PC-9 (cell line): Measurements from ENCODE around the gene SLC25A51. TPM values are rescaled to one million over a fixed set of nuclear protein-coding genes. Genes with fewer than 3 reads are reported as not detected.

Experiments used
- BruUV-seq: library from RNA; stranded (reverse); fragments of 400-500 nt; replicated peaks from 2 replicates; lab custom pipeline; 2021; lab: Mats Ljungman, UMichigan
- CTCF ChIA-PET: fragments of 300-600 bp; sonication (Branson Sonifier 250); formaldehyde crosslinking; loops from one replicate; lab custom pipeline; 2022; ENCODE audit warnings: antibody characterized with exemption; lab: Charles Lee
- POLR2A ChIA-PET: fragments of 300-600 bp; sonication (Branson Sonifier 250); formaldehyde crosslinking; loops from one replicate; lab custom pipeline; 2022; ENCODE audit warnings: antibody characterized with exemption; ENCODE audit not compliant: unreplicated experiment; lab: Charles Lee
- DNase-seq, 2 experiments: peaks; one replicate each; pipeline versions ENCODE4 v3.0.0 to v3.0.0-alpha.2; 2015 to 2022; ENCODE audit warnings: mixed read lengths in 1 of 2
- H2AFZ ChIP-seq: fragments of 200-600 bp; sonication (generic); 2 replicates; pipeline ENCODE4 v1.8.1; 2017; ENCODE audit warnings: antibody characterized with exemption
- H3F3A ChIP-seq: fragments of 200-600 bp; sonication (generic); 2 replicates; pipeline ENCODE4 v1.8.1; 2017; ENCODE audit warnings: antibody characterized with exemption, mild to moderate bottlenecking, low read depth; ENCODE audit not compliant: insufficient read depth
- H3K27ac ChIP-seq: fragments of 200-600 bp; sonication (generic); 2 replicates; pipeline ENCODE4 v1.6.1; 2016; ENCODE audit warnings: mixed run types
- H3K27me3 ChIP-seq: fragments of 200-600 bp; sonication (generic); 2 replicates; pipeline ENCODE4 v1.6.1; 2016; ENCODE audit warnings: low read depth, mixed run types; ENCODE audit not compliant: insufficient read depth
- H3K36me3 ChIP-seq: fragments of 200-600 bp; sonication (generic); 2 replicates; pipeline ENCODE4 v1.6.1; 2016; ENCODE audit warnings: low read depth, mixed run types
- H3K4me1 ChIP-seq: fragments of 200-600 bp; sonication (generic); replicated peaks from 2 replicates; pipeline ENCODE4 v1.6.1; 2016; ENCODE audit warnings: mixed run types; ENCODE audit not compliant: insufficient read depth
- H3K4me2 ChIP-seq: fragments of 200-600 bp; sonication (generic); 2 replicates; pipeline ENCODE4 v1.6.1; 2017; ENCODE audit warnings: mixed run types
- H3K4me3 ChIP-seq: fragments of 200-600 bp; sonication (generic); 2 replicates; pipeline ENCODE4 v1.6.1; 2016; ENCODE audit warnings: mixed run types
- H3K79me2 ChIP-seq: fragments of 200-600 bp; sonication (generic); 2 replicates; pipeline ENCODE4 v1.6.1; 2017; ENCODE audit warnings: low read depth, mixed run types
- H3K9me2 ChIP-seq: fragments of 200-600 bp; sonication (generic); 2 replicates; pipeline ENCODE4 v1.8.1; 2017; ENCODE audit warnings: mild to moderate bottlenecking; ENCODE audit not compliant: insufficient read depth
- H3K9me3 ChIP-seq: fragments of 200-600 bp; sonication (generic); 2 replicates; pipeline ENCODE4 v1.8.1; 2016; ENCODE audit warnings: low read depth; ENCODE audit not compliant: insufficient read depth
- H4K20me1 ChIP-seq: fragments of 200-600 bp; sonication (generic); 2 replicates; pipeline ENCODE4 v1.8.1; 2017; ENCODE audit not compliant: insufficient read depth
- CTCF ChIP-seq: fragments of 200-600 bp; sonication (generic); conservative IDR thresholded peaks from 2 replicates; pipeline ENCODE4 v1.6.1; 2017; ENCODE audit warnings: mixed run types, antibody characterized with exemption, mild to moderate bottlenecking, moderate library complexity
- EZH2 ChIP-seq: fragments of 200-600 bp; sonication (generic); IDR thresholded peaks from 2 replicates; pipeline ENCODE4 v1.8.0; 2017; ENCODE audit warnings: antibody characterized with exemption, low read depth
- intact Hi-C: fragments of 100-400 bp; cut with micrococcal nuclease; formaldehyde crosslinking; loops from one replicate; pipeline ENCODE4 v1.10.0; 2022; ENCODE audit not compliant: unreplicated experiment
- total RNA-seq: library from RNA; stranded (reverse); gene quantifications from 2 replicates; pipeline ENCODE4 v1.2.3, GENCODE V29; 2021

SLC25A51 gene
- total RNA-seq, 1 experiment from 2014 or later: 14.9 TPM

- Histone ChIP-seq H3K27ac (no peak overlapping the region), H3K79me2 (no peaks in the 10 kb centered on the region), H3F3A (peaks cover 16% of the 10 kb centered on the region; the same call in 1 of the 2 replicates), H3K4me1 (no peaks in the 10 kb centered on the region), H3K4me2 (no peak overlapping the region), H3K9me3 (no peaks in the 10 kb centered on the region), H3K9me2 (no peaks in the 10 kb centered on the region), H3K27me3 (no peaks in the 10 kb centered on the region), H3K36me3 (no peaks in the 10 kb centered on the region), H4K20me1 (no peaks in the 10 kb centered on the region), H2AFZ (no peak overlapping the region), H3K4me3 (no peak overlapping the region)
- no peak for DNase-seq
- BruUV-seq: no TSS peak
- ChIA-PET POLR2A (no interaction called here), CTCF (interaction anchor here (0.7 kb wide), 2 partner anchors 102 to 244 kb away, joined by 5 read pairs; no protein-coding TSS in a partner anchor)
- TF ChIP-seq CTCF (no peak), EZH2 (no peak)
- intact Hi-C loops: loop anchor here (2.0 kb wide), 1 partner anchor 151 kb away; no protein-coding TSS in a partner anchor
Measured at GRCh38 chr9:37915911-37916470, 12.1 kb upstream of the SLC25A51 start.

GRCh38 chr9:37914701-37915358 lies 10.9 kb upstream of the SLC25A51 start:
- no TSS peak for BruUV-seq
- POLR2A ChIA-PET: interaction anchor here (0.6 to 0.7 kb wide), 2 partner anchors 16 to 944 kb away, joined by 3 to 5 read pairs; no protein-coding TSS in a partner anchor
- intact Hi-C loops: loop anchor here (2.0 to 5.0 kb wide), 3 partner anchors 37 to 252 kb away; no protein-coding TSS in a partner anchor

More at GRCh38 chr9:37914701-37915358, 10.9 kb upstream of the SLC25A51 start:
- Histone ChIP-seq H3K4me3 (no peak overlapping the region), H3F3A (peaks cover 21% of the 10 kb centered on the region; the same call in 1 of the 2 replicates), H3K79me2 (no peaks in the 10 kb centered on the region), H3K4me2 (no peak overlapping the region), H2AFZ (no peak overlapping the region), H3K4me1 (peaks cover 2% of the 10 kb centered on the region; the same call in 1 of the 2 replicates), H3K9me2 (no peaks in the 10 kb centered on the region), H3K36me3 (no peaks in the 10 kb centered on the region), H3K27me3 (no peaks in the 10 kb centered on the region), H4K20me1 (no peaks in the 10 kb centered on the region), H3K27ac (no peak overlapping the region), H3K9me3 (no peaks in the 10 kb centered on the region)
- DNase-seq: no peak
- TF ChIP-seq EZH2: no peak
- no peak for TF ChIP-seq CTCF
- CTCF ChIA-PET: interaction anchor here (0.7 to 1.1 kb wide), 3 partner anchors 12 to 173 kb away, joined by 3 read pairs; no protein-coding TSS in a partner anchor
